ENCODE measurements around the gene SCYGR2.

The SCYGR2 gene

DNA sequence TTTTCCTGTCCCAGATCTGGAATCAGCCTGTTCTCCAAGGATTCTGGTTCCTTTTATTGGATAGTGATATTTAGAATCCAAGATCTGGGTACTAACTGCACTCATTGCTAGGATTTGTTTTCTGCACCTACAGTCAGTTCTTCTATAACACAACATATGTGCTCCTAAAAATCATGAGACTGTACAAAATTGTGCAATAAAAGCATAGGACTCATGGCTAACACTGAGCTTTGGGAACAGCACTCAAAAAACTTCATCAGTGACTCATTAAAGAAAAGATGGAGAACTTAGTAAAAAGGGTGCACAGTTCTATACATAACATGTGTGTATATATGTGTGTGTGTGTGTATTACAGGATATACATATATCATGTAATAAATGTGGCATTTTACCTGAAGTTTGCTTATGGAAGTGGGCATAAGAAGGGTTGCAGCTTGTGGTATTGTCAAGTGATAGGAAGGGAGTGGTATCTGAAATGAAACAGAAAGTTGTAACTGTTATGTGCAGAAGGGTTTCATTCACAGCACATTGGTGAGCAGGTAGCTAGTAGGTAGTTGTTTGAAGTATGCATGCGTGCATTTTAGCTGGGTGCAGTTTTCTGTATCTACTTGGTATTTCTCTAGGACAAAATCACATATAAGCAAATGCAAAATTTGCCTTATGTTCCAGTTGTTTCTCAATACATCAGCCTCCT is 5.9 kb upstream of the SCYGR2 start:
- in situ Hi-C loops (cut with HindIII; ENCODE audit: low sequenced_read_pairs): no loop called here
- no peak overlapping the region for H3K4me3 ChIP-seq (ENCODE audit: low read depth, low read length)
- TF ChIP-seq, protein P1, sequence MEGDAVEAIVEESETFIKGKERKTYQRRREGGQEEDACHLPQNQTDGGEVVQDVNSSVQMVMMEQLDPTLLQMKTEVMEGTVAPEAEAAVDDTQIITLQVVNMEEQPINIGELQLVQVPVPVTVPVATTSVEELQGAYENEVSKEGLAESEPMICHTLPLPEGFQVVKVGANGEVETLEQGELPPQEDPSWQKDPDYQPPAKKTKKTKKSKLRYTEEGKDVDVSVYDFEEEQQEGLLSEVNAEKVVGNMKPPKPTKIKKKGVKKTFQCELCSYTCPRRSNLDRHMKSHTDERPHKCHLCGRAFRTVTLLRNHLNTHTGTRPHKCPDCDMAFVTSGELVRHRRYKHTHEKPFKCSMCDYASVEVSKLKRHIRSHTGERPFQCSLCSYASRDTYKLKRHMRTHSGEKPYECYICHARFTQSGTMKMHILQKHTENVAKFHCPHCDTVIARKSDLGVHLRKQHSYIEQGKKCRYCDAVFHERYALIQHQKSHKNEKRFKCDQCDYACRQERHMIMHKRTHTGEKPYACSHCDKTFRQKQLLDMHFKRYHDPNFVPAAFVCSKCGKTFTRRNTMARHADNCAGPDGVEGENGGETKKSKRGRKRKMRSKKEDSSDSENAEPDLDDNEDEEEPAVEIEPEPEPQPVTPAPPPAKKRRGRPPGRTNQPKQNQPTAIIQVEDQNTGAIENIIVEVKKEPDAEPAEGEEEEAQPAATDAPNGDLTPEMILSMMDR (IDR thresholded peaks at IDR 0.05; ENCODE audit: low read depth, low read length, missing control alignments): no peak
- no peak for DNase-seq (ENCODE audit: low read depth)

DNA sequence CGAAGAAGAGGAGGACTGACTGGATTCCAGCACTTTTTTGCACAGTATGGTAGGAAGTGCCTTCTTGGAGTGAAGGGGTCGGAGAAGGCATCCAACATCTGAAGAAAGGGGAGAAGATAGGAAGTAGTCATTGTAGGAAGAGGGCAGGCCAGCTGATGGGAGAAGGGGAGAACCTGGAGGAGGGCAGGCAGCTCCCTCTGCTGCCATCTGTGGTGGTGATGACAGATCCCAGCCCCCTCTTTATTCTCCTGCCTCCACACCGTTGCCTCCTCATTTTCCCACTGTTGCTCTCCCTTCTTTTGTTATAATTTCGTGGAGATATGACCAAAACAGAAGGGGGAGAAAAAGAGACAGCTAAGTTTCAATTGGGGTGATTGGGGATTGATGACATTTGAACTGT is 2.9 kb upstream of the SCYGR2 start:
- TF ChIP-seq, protein P1 (IDR thresholded peaks at IDR 0.05; ENCODE audit: low read depth, low read length, missing control alignments): no peak
- no peak overlapping the region for H3K4me3 ChIP-seq (ENCODE audit: low read depth, low read length)
- in situ Hi-C loops (cut with HindIII; ENCODE audit: low sequenced_read_pairs): no loop called here
- DNase-seq (ENCODE audit: low read depth): no peak

DNA sequence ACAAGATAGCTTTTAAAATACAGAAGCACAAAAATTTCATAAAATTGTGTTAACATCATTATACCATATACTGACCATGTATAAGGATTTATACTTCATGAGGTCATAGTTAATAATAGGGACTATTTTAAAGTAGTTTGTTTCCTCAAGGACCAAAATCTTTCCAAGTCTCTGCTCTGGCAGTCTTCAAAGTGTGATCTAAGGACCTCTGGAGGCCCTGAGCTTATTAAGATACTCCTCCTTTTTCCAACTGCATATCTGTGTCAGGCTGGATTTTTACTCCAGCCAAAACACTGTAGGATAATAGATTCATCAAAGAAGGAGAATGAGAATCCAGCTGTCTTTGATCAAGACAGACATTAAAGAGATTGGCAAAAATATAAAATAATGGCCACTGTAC is 1.7 kb upstream of the SCYGR2 start:
- no peak for DNase-seq (ENCODE audit: low read depth)
- TF ChIP-seq, protein P1 (IDR thresholded peaks at IDR 0.05; ENCODE audit: low read depth, low read length, missing control alignments): no peak
- H3K4me3 ChIP-seq (ENCODE audit: low read depth, low read length): no peak overlapping the region
- in situ Hi-C loops (cut with HindIII; ENCODE audit: low sequenced_read_pairs): no loop called here

DNA sequence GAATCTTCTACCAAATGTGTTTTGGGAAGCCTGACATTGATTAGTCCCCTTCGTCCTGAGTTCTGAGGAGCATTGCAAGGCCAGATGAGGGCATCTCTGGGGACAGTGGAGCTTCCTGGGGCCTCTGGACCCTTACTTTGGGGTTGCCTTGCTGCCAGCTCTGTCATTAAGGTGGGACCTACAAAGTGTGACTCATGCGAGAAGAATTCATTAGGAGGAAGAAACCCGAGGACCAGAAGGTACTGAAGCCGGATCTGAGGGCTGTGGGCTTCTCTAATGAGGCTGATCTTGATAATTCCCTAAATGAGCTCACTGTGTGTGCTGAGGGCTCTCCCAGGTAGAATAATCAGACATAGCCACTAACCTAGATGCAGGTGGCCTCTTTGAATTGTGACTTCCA is 695 bp upstream of the SCYGR2 start:
- H3K4me3 ChIP-seq (ENCODE audit: low read depth, low read length): no peak overlapping the region
- in situ Hi-C loops (cut with HindIII; ENCODE audit: low sequenced_read_pairs): no loop called here
- no peak for DNase-seq (ENCODE audit: low read depth)
- TF ChIP-seq, protein P1 (IDR thresholded peaks at IDR 0.05; ENCODE audit: low read depth, low read length, missing control alignments): no peak

DNA sequence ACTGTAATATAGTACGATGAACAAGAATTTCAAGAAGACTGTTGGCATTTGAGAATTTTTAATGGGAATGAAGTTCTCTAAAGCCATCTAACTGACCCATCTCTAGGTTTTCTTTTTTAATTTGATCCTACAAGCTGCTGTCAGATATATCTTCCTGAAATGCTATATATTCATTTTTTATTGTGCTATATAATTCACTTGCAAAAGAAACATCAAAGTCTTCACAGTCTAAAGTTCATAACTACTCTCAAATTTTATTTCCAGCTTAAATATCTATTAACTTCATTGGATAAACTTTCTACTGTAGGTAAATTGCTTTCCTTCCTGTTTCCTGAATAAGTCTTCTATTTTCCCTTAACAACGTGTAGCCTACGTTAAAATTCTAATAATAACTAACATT is 3.7 kb downstream of the SCYGR2 start:
- TF ChIP-seq, protein P1 (IDR thresholded peaks at IDR 0.05; ENCODE audit: low read depth, low read length, missing control alignments): no peak
- no peak for DNase-seq (ENCODE audit: low read depth)
- H3K4me3 ChIP-seq (ENCODE audit: low read depth, low read length): no peak overlapping the region
- in situ Hi-C loops (cut with HindIII; ENCODE audit: low sequenced_read_pairs): no loop called here

DNA sequence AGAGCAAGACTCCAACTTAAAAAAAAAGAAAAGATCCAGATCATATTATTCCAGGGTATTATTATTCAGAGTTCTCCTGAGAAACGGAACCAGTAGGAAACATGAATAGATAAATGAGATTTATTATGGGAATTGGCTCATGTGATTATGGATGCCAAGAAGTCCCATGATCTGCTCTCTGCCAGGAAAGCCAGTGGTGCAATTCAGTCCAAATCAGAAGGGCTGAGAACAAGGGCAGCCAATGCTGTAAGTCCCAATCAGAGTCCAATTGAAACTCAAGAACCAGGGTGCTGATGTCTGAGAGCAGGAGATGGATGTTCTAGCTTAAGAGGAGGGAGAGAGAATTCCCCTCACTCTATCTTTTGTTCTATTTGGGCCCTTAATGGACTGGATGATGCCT is 7.8 kb downstream of the SCYGR2 start:
- H3K4me3 ChIP-seq (ENCODE audit: low read depth, low read length): no peak overlapping the region
- in situ Hi-C loops (cut with HindIII; ENCODE audit: low sequenced_read_pairs): no loop called here
- no peak for DNase-seq (ENCODE audit: low read depth)
- TF ChIP-seq, protein P1 (IDR thresholded peaks at IDR 0.05; ENCODE audit: low read depth, low read length, missing control alignments): no peak

Data from astrocyte of the cerebellum (primary cell).